IMR-90 (cell line): ENCODE data around the gene MINK1. TPM values are rescaled to one million over a fixed set of nuclear protein-coding genes. Genes with fewer than 3 reads are reported as not detected.
A peak's percentile ranks its signal among the peaks of the same experiment; 100 is the strongest.
"Not testable (repeated sequence)": the region's sequence is repeated elsewhere in the genome, so short reads cannot be mapped to it uniquely, and the experiment has no call there.

ENCODE experiments used
- ATAC-seq: fragments of 200-7000 bp; cut with Tn5 transposase; 2 replicates; pipeline ENCODE4 v1.9.1; 2020; ENCODE audit warnings: low read depth, mild to moderate bottlenecking, moderate library complexity
- BruUV-seq: library from RNA; stranded (reverse); fragments of 400-500 nt; replicated peaks from 2 replicates; lab custom pipeline; 2021; lab: Mats Ljungman, UMichigan
- CTCF ChIA-PET: fragments of 300-600 bp; formaldehyde crosslinking; extraction: SDS; loops from one replicate; lab custom pipeline; 2021; ENCODE audit warnings: antibody characterized with exemption; lab: Yijun Ruan, JAX
- POLR2A ChIA-PET: fragments of 300-600 bp; sonication (Branson Sonifier 250); formaldehyde crosslinking; loops from one replicate; lab custom pipeline; 2022; ENCODE audit warnings: antibody characterized with exemption; ENCODE audit not compliant: unreplicated experiment; lab: Charles Lee
- DNase-seq: peaks from one replicate; pipeline ENCODE4 v3.0.0; 2013
- H2AFZ ChIP-seq: replicated peaks from 2 replicates; pipeline ENCODE3; 2013; ENCODE audit warnings: low read length, mild to moderate bottlenecking; ENCODE audit not compliant: poor library complexity
- H2AK5ac ChIP-seq: 2 replicates; pipeline ENCODE4 v1.6.1; 2013; ENCODE audit warnings: low read depth, low read length, inconsistent platforms
- H2AK9ac ChIP-seq: replicated peaks from 2 replicates; pipeline ENCODE3; 2013; ENCODE audit warnings: mild to moderate bottlenecking, low read depth, low read length, moderate library complexity; ENCODE audit not compliant: poor library complexity
- H2BK120ac ChIP-seq: 2 replicates; pipeline ENCODE4 v1.6.1; 2013; ENCODE audit warnings: low read depth, low read length, inconsistent platforms
- H2BK15ac ChIP-seq: 3 replicates; pipeline ENCODE4 v1.6.1; 2013; ENCODE audit warnings: low read depth, low read length, inconsistent platforms
- H2BK20ac ChIP-seq: 2 replicates; pipeline ENCODE4 v1.6.1; 2013; ENCODE audit warnings: low read depth, mild to moderate bottlenecking, inconsistent platforms, low read length, moderate library complexity
- H2BK5ac ChIP-seq: 2 replicates; pipeline ENCODE4 v1.6.1; 2013; ENCODE audit warnings: mild to moderate bottlenecking, low read depth, low read length, inconsistent platforms; ENCODE audit not compliant: poor library complexity, severe bottlenecking
- H3K14ac ChIP-seq: replicated peaks from 2 replicates; pipeline ENCODE4 v1.6.1; 2013; ENCODE audit warnings: low read depth, low read length, inconsistent platforms
- H3K18ac ChIP-seq: 2 replicates; pipeline ENCODE4 v1.6.1; 2013; ENCODE audit warnings: low read depth, low read length, control low read depth
- H3K23ac ChIP-seq: 2 replicates; pipeline ENCODE4 v1.6.1; 2013; ENCODE audit warnings: low read depth, low read length, inconsistent platforms
- H3K27ac ChIP-seq: 2 replicates; pipeline ENCODE4 v1.5.1; 2013; ENCODE audit warnings: mild to moderate bottlenecking, control low read depth, low read length; ENCODE audit not compliant: insufficient read depth
- H3K27me3 ChIP-seq: 2 replicates; pipeline ENCODE4 v1.6.1; 2013; ENCODE audit warnings: low read length; ENCODE audit not compliant: control insufficient read depth, insufficient read depth
- H3K36me3 ChIP-seq: 2 replicates; pipeline ENCODE4 v1.6.1; 2013; ENCODE audit warnings: low read length, mixed read lengths; ENCODE audit not compliant: control insufficient read depth, insufficient read depth
- H3K4ac ChIP-seq: 2 replicates; pipeline ENCODE4 v1.6.1; 2013; ENCODE audit warnings: low read depth, low read length, inconsistent platforms
- H3K4me1 ChIP-seq: 2 replicates; pipeline ENCODE4 v1.6.1; 2013; ENCODE audit warnings: low read length, mixed read lengths; ENCODE audit not compliant: control insufficient read depth, insufficient read depth
- H3K4me2 ChIP-seq: 2 replicates; pipeline ENCODE4 v1.6.1; 2013; ENCODE audit warnings: low read depth, mild to moderate bottlenecking, control low read depth, low read length, moderate library complexity
- H3K4me3 ChIP-seq: 2 replicates; pipeline ENCODE4 v1.5.1; 2013; ENCODE audit warnings: low read depth, mild to moderate bottlenecking, control low read depth, low read length, moderate library complexity; ENCODE audit not compliant: insufficient read depth
- H3K56ac ChIP-seq: 2 replicates; pipeline ENCODE4 v1.6.1; 2013; ENCODE audit warnings: low read length, inconsistent platforms; ENCODE audit not compliant: insufficient read depth; ENCODE audit errors: extremely low read depth
- H3K79me1 ChIP-seq, 2 experiments: 2 replicates each; pipeline ENCODE4 v1.6.1; 2013; ENCODE audit warnings: low read length in 2 of 2, inconsistent platforms in 1 of 2, low read depth in 1 of 2
- H3K9ac ChIP-seq: 2 replicates; pipeline ENCODE4 v1.6.1; 2013; ENCODE audit warnings: low read depth, low read length, control low read depth
- H3K9me1 ChIP-seq: 2 replicates; pipeline ENCODE4 v1.6.1; 2013; ENCODE audit warnings: low read length, inconsistent platforms; ENCODE audit not compliant: insufficient read depth
- H3K9me3 ChIP-seq: 2 replicates; pipeline ENCODE4 v1.6.1; 2013; ENCODE audit warnings: low read length; ENCODE audit not compliant: control insufficient read depth, insufficient read depth
- H4K20me1 ChIP-seq: 2 replicates; pipeline ENCODE4 v1.6.1; 2013; ENCODE audit warnings: low read length, inconsistent platforms; ENCODE audit not compliant: insufficient read depth
- H4K5ac ChIP-seq: 2 replicates; pipeline ENCODE4 v1.6.1; 2013; ENCODE audit warnings: mild to moderate bottlenecking, low read depth, low read length, control low read depth
- H4K8ac ChIP-seq, 2 experiments: 2 replicates each; pipeline ENCODE4 v1.6.1; 2013; ENCODE audit warnings: low read depth in 2 of 2, low read length in 2 of 2, control low read depth in 1 of 2, inconsistent platforms in 1 of 2
- H4K91ac ChIP-seq: 2 replicates; pipeline ENCODE4 v1.6.1; 2013; ENCODE audit warnings: low read depth, low read length, inconsistent platforms; ENCODE audit not compliant: insufficient read depth
- WGBS, 2 experiments: methylation state at CpG; one replicate each; pipeline versions ENCODE4 v1.1.5 to v1.1.7; 2013; ENCODE audit warnings: missing lambda C conversion rate in 2 of 2; ENCODE audit not compliant: insufficient read length in 1 of 2; ENCODE audit errors: extremely low coverage in 2 of 2; 5-methylcytosine and 5-hydroxymethylcytosine counted together
- dilution Hi-C: fragments of 300-500 bp; cut with HindIII; formaldehyde crosslinking; loops from one replicate; pipeline ENCODE4 v1.14.3; 2018; ENCODE audit warnings: low sequenced_read_pairs; ENCODE audit not compliant: unreplicated experiment
- in situ Hi-C: fragments of 300-500 bp; cut with MboI; formaldehyde crosslinking; loops from 3 replicates; pipeline ENCODE4 v1.14.3; 2019; ENCODE audit warnings: low sequenced_read_pairs, inconsistent platforms, mixed read lengths
- intact Hi-C: fragments of 100-400 bp; cut with micrococcal nuclease; formaldehyde crosslinking; loops from 2 replicates; pipeline ENCODE4 v1.10.0; 2022
- polyA plus RNA-seq, 3 experiments: library from polyadenylated mRNA; depleted of rRNA; stranded (reverse); fragments of >200 nt; gene quantifications; 2 replicates each; pipeline ENCODE4 v1.2.3, GENCODE V29; 2012; ENCODE audit warnings: low replicate concordance in 1 of 3
- total RNA-seq: library from RNA; depleted of rRNA; stranded (reverse); fragments of >200 nt; gene quantifications from 2 replicates; pipeline ENCODE4 v1.2.3, GENCODE V29; 2012

The MINK1 gene
- total and polyA plus RNA-seq, 2 of the 4 experiments (the other 2 are of a cell fraction): 12.2 to 40.9 TPM

DNA sequence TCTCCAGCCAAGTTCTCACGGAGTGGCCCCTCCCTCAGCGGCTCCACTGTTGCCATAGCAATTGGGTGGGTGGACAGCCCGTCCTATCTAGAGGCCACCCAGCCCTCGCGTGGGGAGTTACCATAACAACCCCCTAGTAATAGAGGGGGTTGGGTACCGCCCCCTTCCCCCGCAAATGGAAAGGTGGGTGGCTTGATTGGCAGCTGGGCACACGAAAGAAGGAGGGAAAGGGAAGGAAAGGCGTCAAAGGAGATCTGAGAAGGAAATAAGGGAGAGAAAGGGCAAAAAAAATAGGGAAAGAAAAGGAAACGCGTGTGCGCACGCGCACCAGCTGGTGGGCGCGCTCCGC is 337 bp upstream of the MINK1 start:
- H2BK15ac ChIP-seq, H2BK120ac ChIP-seq, H3K4me1 ChIP-seq, H3K14ac ChIP-seq, CTCF ChIA-PET, dilution Hi-C loops, H3K36me3 ChIP-seq, intact Hi-C loops, H2BK20ac ChIP-seq, BruUV-seq, H3K9me3 ChIP-seq, H3K18ac ChIP-seq, H4K91ac ChIP-seq, H2AK9ac ChIP-seq, H3K27me3 ChIP-seq, H3K56ac ChIP-seq, H3K23ac ChIP-seq, in situ Hi-C loops, DNase-seq, POLR2A ChIA-PET, H2AK5ac ChIP-seq, H4K5ac ChIP-seq: not testable (repeated sequence)
- H4K20me1 ChIP-seq: peaks cover 30% of the 10 kb centered on the region
- peak overlapping the region; percentile 63 for H3K27ac ChIP-seq
- H3K4ac ChIP-seq: 0 out of 2 replicates have a peak overlapping the region, but pooled peaks have one; percentile 52
- H3K9ac ChIP-seq: peak overlapping the region; percentile 59
- peak; percentile 31 for ATAC-seq
- peak overlapping the region; percentile 77 for H3K4me3 ChIP-seq
- H3K4me2 ChIP-seq: peak overlapping the region; percentile 53; the same call in 1 of the 2 replicates
- H3K9me1 ChIP-seq: peaks cover 17% of the 10 kb centered on the region
- H3K79me1 ChIP-seq: peaks cover 19 to 42% of the 10 kb centered on the region in 2 experiments; a peak in 3 of 4 replicates
- peak overlapping the region in 1 of 2 experiments; percentile 91; a peak in 1 of 4 replicates for H4K8ac ChIP-seq
- H2BK5ac ChIP-seq: peak overlapping the region; percentile 29
- WGBS, 2 experiments: no CpG with 5 or more reads among the region's 17 CpGs
- H2AFZ ChIP-seq: peak overlapping the region; percentile 75
